ENCODE data around the gene IKZF2.

IKZF2 gene

GRCh38 chr2:213002383-213002782 lies 149.0 kb downstream of the IKZF2 start:
- no peak for DNase-seq (ENCODE audit: low read depth in 2 of 3, low spot score in 1 of 3)

- DNase-seq (ENCODE audit: low read depth in 2 of 3, low spot score in 1 of 3): no peak
These were observed 150.0 kb downstream of the IKZF2 start for GRCh38 chr2:213001297-213001910.

- no peak for DNase-seq (ENCODE audit: low read depth in 2 of 3, low spot score in 1 of 3)
These were observed 152.6 kb downstream of the IKZF2 start for GRCh38 chr2:212998626-212999359.

- no peak for DNase-seq (ENCODE audit: low read depth in 2 of 3, low spot score in 1 of 3)
These were observed 153.8 kb downstream of the IKZF2 start for GRCh38 chr2:212997526-212998020.

- no peak for DNase-seq (ENCODE audit: low read depth in 2 of 3, low spot score in 1 of 3)
These were observed 155.5 kb downstream of the IKZF2 start for GRCh38 chr2:212995920-212996319.

GRCh38 chr2:212994976-212995375 lies 156.4 kb downstream of the IKZF2 start:
- DNase-seq (ENCODE audit: low read depth in 2 of 3, low spot score in 1 of 3): no peak

GRCh38 chr2:212991120-212991519 lies 160.3 kb downstream of the IKZF2 start:
- no peak for DNase-seq (ENCODE audit: low read depth in 2 of 3, low spot score in 1 of 3)

GRCh38 chr2:212990697-212991096 lies 160.7 kb downstream of the IKZF2 start:
- DNase-seq (ENCODE audit: low read depth in 2 of 3, low spot score in 1 of 3): no peak

GRCh38 chr2:212987492-212987891 lies 163.9 kb downstream of the IKZF2 start:
- no peak for DNase-seq (ENCODE audit: low read depth in 2 of 3, low spot score in 1 of 3)

- DNase-seq (ENCODE audit: low read depth in 2 of 3, low spot score in 1 of 3): no peak
These were observed 167.3 kb downstream of the IKZF2 start for GRCh38 chr2:212984129-212984528.

GRCh38 chr2:212979799-212980198 lies 171.6 kb downstream of the IKZF2 start:
- no peak for DNase-seq (ENCODE audit: low read depth in 2 of 3, low spot score in 1 of 3)

GRCh38 chr2:212979046-212979612 lies 172.3 kb downstream of the IKZF2 start:
- no peak for DNase-seq (ENCODE audit: low read depth in 2 of 3, low spot score in 1 of 3)

GRCh38 chr2:212977152-212977551 lies 174.3 kb downstream of the IKZF2 start:
- DNase-seq (ENCODE audit: low read depth in 2 of 3, low spot score in 1 of 3): no peak

GRCh38 chr2:212975333-212975732 lies 176.1 kb downstream of the IKZF2 start:
- DNase-seq (ENCODE audit: low read depth in 2 of 3, low spot score in 1 of 3): no peak

GRCh38 chr2:212974692-212975091 lies 176.7 kb downstream of the IKZF2 start:
- DNase-seq (ENCODE audit: low read depth in 2 of 3, low spot score in 1 of 3): no peak

GRCh38 chr2:212973347-212973746 lies 178.1 kb downstream of the IKZF2 start:
- DNase-seq (ENCODE audit: low read depth in 2 of 3, low spot score in 1 of 3): no peak

GRCh38 chr2:212970132-212970531 lies 181.3 kb downstream of the IKZF2 start:
- DNase-seq (ENCODE audit: low read depth in 2 of 3, low spot score in 1 of 3): no peak

GRCh38 chr2:212968284-212969081 lies 182.9 kb downstream of the IKZF2 start:
- DNase-seq (ENCODE audit: low read depth in 2 of 3, low spot score in 1 of 3): no peak

- no peak for DNase-seq (ENCODE audit: low read depth in 2 of 3, low spot score in 1 of 3)
These were observed 184.5 kb downstream of the IKZF2 start for GRCh38 chr2:212966884-212967283.

GRCh38 chr2:212962691-212963090 lies 188.7 kb downstream of the IKZF2 start:
- DNase-seq (ENCODE audit: low read depth in 2 of 3, low spot score in 1 of 3): no peak

GRCh38 chr2:212961255-212961654 lies 190.2 kb downstream of the IKZF2 start:
- DNase-seq (ENCODE audit: low read depth in 2 of 3, low spot score in 1 of 3): no peak

GRCh38 chr2:212960336-212960735 lies 191.1 kb downstream of the IKZF2 start:
- no peak for DNase-seq (ENCODE audit: low read depth in 2 of 3, low spot score in 1 of 3)
